Stimulated activated CD4-positive, alpha-beta T cell treated with anti-CD3 and anti-CD28 coated beads, TNF-alpha, amount 100 ng/mL, for 1 hour (primary cell): ENCODE results near the gene MAGEB17.
"Not testable (repeated sequence)": the region's sequence is repeated elsewhere in the genome, so short reads cannot be mapped to it uniquely, and the experiment has no call there.

Experiments
- DNase-seq, 3 donors: peaks; one replicate each; pipeline ENCODE4 v3.0.0-alpha.2; 2020; ENCODE audit warnings: low read depth in 3 of 3, low spot score in 1 of 3

The MAGEB17 gene

DNA sequence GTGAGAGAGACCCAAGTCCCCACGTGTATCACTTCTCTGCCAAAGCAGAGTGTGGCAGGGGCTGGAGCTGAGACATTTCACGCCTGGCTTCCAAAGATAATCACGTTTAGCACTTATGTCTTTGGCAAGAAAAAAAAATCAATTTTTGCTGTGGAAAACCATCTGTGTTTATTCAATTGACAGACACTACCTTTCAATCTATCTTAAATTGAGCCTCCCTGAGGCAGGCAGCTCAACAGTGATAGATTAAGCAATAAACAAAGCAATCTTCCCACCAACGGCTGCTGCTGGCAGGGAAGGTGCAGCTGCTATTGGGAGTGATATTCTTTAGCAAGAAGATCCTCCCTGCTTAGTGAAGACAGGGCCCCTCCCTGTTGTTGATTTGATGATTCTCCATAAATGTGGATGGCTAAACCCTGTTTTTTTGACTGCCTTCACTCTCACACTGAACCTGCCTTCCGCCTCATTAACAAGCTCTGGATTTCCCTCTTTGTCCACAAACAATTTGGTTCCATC, 11.6 kb upstream of the MAGEB17 start:
- no peak for DNase-seq

DNA sequence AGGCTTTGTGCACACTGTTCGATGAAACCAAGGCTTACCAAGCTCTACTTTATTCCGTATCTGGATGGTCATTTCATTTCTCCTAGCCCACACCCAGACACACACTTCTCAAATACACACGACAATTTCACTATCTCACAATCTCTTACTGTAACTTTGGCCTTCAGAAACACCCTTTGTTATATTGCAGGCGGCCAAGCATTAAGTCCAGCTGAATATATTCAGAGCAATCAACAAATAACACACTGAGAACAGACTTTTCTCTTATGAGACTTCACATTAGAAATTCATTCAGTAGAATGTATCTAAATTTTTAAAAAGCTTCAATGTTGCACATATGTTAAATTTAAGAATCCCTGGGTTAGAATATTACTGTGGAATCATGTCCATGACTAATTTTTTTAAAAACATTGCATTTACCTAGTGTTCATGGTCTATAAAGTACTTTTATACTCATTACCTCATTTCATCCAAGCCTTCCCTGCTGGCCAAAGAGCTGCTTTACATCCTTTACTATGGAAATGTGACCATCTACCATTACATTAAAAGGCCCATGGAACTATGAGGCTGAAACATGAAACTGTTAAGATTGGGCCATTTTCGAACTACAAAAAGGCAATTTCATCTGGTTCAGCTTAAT, 10.5 kb upstream of the MAGEB17 start:
- DNase-seq: no peak

DNA sequence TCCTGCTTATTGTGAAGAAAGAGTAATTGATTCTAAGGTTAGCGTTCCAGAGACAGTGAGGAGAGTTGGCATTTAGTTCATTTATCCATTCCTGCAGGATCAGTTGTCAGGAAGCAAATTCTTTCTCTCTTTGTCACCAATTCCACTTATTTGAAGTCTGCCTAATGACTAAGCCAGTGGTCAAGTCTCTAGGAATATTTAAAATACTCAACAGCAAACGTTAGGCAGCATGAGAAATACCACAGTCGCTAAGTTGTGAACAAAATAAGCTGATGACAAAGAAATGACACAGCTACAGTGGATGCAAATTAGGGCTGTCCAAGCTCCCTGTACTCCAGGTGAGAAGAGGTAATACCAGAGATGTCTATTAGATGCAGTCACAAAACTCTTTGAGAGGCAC, 6.6 kb upstream of the MAGEB17 start:
- no peak for DNase-seq

DNA sequence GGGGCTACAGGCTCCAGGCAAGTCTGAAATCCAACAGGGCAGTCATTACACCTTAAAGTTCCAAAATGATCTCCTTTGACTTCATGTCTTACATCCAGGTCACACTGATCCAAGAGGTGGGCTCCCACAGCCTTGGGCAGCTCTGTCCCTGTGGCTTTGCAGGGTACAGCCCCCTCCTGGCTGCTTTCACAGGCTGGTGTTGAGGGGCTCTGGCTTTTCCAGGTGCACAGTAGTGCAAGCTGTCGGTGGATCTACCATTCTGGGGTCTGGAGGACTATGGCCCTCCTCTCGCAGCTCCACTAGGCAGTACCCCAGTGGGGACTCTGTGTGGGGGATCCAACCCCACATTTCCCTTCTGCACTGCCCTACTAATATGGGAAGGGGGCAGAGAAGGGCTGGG, 6.1 kb upstream of the MAGEB17 start:
- DNase-seq: not testable (repeated sequence)

DNA sequence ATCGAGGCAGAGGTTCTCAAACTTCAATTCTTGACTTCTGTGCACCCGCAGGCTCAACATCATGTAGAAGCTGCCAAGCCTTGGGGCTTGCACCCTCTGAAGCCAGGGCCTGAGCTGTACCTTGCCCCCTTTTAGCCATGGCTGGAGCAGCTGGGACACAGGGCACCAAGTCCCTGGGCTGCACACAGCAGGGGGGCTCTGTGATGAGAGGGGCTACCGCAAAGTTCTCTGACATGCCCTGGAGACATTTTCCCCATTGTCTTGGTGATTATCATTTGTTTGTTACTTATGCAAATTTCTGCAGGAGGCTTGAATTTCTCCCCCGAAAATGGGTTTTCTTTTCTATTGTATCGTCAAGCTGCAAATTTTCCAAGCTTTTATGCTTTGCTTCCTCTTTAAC, 4.9 kb upstream of the MAGEB17 start:
- DNase-seq: no peak

DNA sequence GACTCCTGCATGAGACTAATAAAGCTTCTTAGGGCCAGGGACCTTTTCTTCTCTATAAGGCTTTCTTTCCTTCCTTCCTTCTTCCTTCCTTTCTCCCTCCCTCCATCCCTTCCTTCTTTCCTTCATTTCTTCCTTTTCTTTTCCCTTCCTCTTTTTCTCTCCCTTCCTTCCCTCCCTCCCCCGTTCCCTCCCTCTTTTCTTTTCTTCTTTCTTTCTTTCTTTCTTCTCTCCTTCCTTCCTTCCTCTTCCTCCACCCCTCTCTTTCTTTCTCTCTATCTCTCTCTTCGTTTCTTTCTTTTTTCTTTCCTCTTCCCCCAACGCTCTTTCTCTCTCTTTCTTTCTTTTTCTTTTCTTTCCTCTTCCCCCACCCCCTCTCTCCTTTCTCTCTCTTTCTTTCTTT, 2.5 kb upstream of the MAGEB17 start:
- DNase-seq: no peak

DNA sequence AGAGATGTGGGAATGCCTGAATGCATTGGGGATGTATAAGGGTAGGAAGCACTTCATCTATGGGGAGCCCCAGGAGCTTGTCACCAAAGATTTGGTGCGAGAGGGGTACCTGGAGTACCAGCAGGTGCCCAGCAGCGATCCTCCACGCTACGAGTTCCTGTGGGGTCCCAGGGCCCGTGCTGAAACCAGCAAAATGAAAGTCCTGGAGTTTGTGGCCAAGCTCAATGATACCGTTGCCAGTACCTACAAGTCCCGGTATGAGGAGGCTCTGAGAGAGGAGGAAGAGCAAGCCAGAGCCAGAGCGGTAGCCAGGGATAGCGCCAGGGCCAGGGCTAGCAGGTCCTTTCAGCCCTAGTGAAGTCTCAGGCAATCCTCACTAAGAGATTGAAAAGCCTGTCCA, 3.8 kb downstream of the MAGEB17 start:
- DNase-seq: no peak

DNA sequence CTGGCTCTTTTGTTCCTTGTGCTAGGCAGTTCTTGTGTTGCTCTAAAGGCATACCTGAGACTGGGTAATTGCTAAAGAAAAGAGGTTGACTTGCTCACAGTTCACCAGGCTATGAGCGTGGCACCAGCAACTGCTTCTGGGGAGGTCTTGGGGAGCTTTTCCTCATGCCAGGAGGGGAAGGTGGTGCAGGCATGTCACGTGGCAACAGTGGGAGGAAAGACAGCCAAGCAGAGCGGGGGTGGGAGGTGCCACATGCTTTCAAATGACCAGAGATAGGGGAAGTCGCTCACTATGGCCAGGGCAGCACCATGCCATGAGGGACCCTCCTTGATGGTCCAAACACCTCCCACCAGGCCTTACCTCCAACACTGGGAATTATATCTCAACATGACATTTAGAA, 4.7 kb downstream of the MAGEB17 start:
- no peak for DNase-seq

DNA sequence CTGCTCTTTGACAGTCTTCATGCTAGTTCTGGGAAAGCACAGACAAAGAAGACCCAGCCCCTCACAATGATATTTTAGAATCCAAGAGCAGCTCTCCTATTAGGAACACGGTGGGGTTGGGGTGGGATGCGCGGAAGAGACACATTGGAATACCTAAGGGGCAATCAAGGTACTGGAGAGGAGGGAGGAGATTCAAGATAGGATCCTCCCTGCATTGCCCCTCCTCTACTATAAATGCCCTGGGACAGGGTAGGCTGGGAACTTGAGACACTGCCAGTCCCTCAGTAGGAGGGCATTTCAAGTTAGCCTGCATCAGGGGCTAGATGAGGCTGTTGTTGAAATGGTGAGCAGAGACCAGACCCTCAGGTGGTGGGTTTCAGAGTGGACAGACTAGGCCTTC, 5.1 kb downstream of the MAGEB17 start:
- no peak for DNase-seq

DNA sequence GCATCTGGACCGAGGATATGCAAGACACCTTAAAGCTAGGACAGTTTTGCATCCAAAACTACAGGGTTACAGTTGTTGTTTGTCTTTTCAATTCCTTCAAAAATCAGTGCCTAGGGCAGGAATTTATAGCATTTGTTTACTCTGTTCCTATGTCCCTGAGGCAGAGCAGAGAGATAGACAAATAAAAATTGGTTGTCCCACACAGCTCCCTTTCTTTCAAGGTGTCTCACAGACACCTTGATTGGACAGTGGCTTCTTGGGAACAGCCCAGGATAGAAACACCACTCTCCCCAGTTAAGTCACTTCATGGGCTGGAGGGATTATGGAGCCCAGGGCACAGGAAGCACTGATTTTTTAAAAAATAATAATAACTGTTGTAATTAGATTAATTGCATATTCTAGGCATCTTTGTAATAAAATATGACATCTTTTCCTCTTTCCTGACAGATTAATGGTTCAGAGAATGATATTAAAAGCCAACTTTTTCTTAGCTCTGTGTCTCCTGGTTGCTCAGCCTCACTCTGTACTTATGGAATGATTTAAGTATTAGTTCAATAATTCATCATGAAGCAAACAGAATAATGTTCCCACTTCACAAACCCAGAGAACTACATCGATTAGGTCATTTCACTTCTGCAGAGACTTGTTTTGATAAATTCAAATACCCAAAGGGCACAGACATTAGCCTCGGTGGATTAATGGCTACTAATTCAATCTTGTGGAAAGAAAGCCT, 8.2 kb downstream of the MAGEB17 start:
- no peak for DNase-seq

DNA sequence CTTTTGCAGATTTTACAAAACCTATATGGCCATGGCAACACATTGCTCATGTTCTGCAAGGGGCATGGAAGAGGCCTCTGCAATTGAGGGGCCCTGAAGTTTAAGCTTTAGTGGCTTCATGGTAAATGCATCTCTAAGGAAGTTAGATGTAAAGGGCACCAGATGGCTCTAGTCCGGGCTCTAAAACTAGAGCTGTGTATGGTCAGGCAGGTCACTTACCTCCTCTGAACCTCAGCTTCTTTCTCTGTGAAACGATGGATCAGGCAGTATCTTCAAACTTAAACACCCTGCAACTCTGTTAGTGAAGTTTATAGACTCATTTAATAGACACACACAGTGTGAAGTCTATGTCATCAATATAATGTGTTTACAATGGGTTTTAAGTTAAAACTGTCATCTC, 10.0 kb downstream of the MAGEB17 start:
- DNase-seq: no peak

DNA sequence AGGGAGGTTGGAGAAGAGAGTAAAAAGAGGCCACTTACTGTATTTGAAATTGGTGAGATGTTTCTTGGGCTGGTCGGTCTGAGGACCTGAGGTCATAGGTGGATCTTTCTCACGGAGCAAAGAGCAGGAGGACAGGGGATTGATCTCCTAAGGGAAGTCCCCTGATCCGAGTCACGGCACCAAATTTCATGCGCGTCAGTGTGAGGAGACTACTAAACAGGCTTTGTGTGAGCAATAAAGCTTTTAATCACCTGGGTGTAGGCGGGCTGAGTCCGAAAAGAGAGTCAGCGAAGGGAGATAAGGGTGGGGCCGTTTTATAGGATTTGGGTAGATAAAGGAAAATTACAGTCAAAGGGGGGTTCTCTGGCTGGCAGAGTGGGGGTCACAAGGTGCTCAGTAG, 16.6 kb downstream of the MAGEB17 start:
- DNase-seq: not testable (repeated sequence)

DNA sequence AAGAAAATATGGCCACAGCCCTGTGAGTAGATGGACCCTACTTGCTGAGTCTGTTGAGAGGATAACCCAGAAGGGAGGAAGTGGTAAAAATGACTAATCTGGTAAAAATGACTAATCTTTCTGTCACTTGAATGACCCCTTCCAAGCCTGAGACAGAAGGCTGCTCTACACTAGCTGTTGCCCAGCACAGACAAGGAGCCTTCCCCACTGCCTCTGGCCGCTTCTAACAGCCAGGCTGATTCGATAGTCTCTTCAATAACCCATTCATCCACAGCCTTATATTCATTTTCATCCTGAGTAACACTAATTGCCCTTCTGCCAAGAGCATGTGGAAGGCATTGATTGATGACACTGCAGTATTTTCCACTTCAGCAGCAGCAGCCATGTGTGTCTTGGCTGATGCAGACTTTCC, 18.4 kb downstream of the MAGEB17 start:
- DNase-seq: no peak

DNA sequence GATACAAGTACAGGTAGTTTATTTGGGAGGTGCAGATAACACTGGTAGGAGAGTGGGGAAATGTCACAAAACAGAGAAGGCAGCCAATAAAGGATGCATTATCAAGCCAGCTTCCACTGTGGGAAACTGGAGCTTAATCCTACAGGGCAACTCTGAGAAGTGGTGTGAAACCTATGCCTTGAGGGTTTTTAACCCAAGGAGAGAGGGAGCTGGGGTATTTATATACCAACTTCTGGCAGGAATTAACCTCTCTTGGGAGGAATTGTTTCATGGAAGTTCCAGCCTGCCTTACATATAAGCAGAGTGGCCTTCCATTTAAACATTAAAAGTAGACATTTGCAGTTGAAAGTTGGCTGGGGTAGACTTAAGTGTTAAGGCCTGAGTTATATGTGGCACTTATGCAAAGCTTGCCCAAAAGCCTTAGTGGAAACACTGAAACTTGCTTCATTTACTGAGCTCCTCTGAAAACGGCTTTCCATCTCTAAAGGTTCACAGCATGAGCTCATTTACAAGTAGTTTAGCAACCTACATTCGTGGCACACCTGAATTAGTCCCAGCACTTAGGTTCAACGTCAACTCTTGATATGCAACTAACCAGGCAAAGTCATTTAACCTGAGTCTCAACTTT, 19.2 kb downstream of the MAGEB17 start:
- no peak for DNase-seq

DNA sequence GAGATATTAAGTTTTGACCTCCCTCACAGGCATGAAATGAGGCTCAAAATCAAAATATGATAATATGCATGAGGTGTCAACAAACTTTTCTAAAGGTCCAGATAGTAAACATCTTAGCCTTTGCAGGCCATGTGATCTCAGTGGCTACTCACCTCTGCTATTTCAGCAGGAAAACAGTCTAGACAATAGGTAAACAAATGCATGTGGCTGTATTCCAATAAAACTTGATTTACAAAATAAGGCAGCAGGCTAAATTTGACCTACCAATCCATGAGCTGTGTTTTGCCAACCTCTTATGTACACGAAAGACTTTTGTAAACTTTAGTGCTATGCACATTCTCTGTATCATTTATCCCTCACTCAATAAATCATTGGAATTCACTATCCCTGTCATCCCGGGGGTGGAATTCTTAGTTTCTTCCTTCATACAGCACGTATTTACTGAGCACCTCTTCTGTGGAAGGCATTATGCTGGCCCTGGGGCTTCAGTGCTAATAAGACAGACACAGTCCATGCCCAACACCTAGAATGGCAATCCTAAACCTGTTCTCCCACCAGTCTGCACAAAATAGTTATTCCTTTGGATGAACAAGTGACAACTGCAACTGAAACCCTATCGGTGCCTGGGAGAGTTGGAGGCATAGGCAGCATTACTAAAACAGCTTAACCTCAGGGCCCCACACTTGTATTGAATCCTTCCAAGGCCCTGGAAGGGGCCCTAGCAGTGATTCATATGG, 19.9 kb downstream of the MAGEB17 start:
- no peak for DNase-seq

DNA sequence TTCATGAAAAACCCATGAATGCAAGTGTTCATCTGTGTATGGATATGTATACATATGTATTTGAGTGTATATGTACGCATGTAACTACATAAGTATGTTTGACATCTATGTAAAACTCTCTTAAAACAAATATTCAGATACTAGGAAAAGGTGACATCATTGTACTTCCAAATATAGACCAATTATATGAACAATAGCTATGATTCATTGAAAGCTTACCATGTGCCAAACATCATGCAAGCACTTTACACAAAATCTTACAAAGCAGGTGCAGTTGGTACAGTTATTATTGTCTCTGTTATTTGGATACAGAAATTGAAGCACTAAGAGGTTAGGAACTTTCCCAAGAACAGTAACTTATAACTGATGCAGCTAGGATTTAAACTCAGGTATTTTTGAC, 21.4 kb downstream of the MAGEB17 start:
- no peak for DNase-seq

DNA sequence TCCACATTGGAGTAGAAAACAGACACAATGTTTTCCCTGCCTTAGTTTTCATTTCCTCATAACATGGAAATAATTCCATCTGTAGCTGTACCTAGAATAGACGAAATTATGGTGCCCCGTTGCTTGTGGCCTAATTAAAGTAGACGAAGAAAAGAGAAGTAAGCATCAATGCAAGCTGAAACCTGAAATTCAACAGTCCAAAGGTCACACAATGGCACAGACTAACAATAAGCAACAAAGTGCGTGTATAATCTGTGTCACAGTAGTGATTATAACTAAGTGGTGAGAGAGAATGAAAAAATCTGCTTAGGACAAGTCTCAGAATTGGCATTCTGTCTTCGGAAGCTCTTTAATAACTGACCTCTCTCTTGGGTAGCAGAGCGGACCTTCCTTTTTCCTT, 24.3 kb downstream of the MAGEB17 start:
- no peak for DNase-seq

DNA sequence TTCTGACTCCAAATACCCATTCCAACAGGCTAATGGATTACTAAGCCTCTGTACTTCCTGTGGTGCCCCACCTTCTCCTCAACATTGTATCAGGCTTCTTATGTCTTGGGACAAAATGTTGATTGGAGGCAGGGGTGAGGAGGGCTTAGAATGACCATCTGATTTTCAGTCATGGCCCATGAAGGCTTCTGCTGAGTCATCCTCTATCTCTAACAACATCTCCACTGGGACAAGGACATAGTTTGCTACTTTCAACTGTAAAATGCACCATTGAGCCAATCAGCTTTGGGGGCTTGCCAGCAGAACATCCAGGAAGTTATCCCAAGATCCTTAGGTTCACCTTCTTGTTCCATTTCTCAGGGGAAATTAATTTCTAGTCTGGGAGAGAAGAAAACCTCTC, 29.5 kb downstream of the MAGEB17 start:
- no peak for DNase-seq

DNA sequence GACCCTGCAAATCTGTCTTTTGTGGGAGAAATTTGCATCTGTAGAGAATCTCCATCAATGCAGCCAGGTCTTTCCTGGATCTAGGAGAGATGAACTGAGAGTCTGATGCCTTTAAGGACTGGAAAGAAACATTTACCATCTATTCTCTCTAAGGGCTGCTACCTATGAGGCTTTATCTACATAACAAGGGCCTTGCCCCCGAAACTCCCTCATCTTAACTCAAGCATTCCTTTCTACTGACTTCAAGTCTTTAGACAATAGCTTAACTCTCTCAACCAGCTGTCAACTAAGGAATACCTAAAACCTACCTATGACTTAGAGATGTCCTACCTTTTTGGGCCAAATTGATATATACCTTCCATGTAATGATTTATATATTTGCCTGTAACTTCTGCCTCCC, 32.1 kb downstream of the MAGEB17 start:
- DNase-seq: no peak

DNA sequence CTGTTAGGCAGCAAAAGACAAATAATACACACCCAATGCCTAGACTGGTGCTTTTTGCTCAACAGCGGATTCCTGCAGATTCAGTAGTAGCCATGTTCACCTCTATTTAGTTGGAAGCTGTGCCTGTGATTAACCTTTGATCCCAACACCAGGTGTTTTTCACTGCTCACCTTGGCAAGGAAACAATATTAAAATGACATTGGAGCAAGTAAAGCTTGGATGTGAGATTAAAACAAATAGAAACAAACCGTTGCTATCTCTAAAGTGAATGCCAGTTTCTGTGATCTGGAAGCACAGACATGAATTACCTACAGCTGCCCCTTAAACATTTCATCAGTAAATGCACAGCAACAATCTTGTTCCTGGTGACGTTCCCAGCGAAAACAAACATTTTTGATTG, 35.7 kb downstream of the MAGEB17 start:
- DNase-seq: no peak

DNA sequence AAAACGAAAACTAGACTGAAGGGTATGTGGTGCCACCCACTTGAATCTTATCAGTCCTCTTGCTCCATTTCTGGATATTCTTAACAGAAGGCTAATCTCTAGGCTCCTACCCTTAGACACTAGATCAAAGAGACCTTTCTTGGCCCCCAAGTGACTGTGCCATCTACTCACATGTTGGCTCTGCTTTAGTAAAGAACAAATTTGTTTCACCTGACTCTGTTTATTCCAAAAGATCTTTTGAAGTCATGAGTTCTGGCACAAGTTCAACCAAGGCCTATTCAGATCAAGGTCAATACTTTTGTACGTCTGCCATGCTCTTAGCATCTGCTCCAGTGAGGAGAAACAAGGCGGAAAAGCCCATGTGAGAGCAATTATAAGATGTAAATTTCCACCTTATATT, 37.3 kb downstream of the MAGEB17 start:
- DNase-seq: no peak

DNA sequence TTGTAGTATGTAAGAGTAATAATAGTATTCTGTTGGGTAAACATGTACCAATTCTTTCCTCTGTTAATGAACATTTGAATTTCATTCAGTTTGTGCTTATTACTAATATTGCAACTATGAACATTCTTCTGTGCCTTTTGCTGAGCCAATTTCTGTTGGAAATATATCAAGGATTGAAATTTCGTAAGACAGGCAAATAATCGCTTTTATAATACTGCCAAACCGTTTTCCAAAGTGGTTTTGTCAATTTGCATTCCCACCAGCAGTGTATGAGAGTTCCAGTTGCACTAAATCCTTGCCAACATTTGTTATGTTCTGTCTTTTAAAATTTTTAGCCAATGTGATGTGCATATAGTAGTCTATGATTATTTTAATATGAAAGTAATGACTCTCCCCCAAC, 38.6 kb downstream of the MAGEB17 start:
- DNase-seq: no peak
